GM21786 (cell line): ENCODE data around the gene SERPINF2.
"Not testable (repeated sequence)": the region's sequence is repeated elsewhere in the genome, so short reads cannot be mapped to it uniquely, and the experiment has no call there.

Experiments
- ATAC-seq: cut with Tn5 transposase; IDR thresholded peaks from one replicate; pipeline ENCODE4 v1.9.1; 2021; ENCODE audit not compliant: unreplicated experiment

SERPINF2 gene

GRCh38 chr17:1762233-1762900 is 19.7 kb downstream of the SERPINF2 start:
- ATAC-seq, result no peak

- no peak for ATAC-seq
Observed at GRCh38 chr17:1762901-1763898, 20.5 kb downstream of the SERPINF2 start.

GRCh38 chr17:1764284-1764683 is 21.6 kb downstream of the SERPINF2 start:
- ATAC-seq, result no peak

- ATAC-seq, result not testable (repeated sequence)
Observed at GRCh38 chr17:1764705-1765104, 22.0 kb downstream of the SERPINF2 start.

- ATAC-seq, result no peak
Observed at GRCh38 chr17:1765576-1765975, 22.9 kb downstream of the SERPINF2 start.

GRCh38 chr17:1766382-1767135 is 23.9 kb downstream of the SERPINF2 start:
- no peak for ATAC-seq

- no peak for ATAC-seq
Observed at GRCh38 chr17:1767358-1767757, 24.7 kb downstream of the SERPINF2 start.

GRCh38 chr17:1769822-1770477 is 27.3 kb downstream of the SERPINF2 start:
- no peak for ATAC-seq

GRCh38 chr17:1773000-1773695 is 30.5 kb downstream of the SERPINF2 start:
- not testable (repeated sequence) for ATAC-seq

GRCh38 chr17:1773696-1774181 is 31.1 kb downstream of the SERPINF2 start:
- no peak for ATAC-seq

- no peak for ATAC-seq
Observed at GRCh38 chr17:1774390-1775176, 31.9 kb downstream of the SERPINF2 start.

- no peak for ATAC-seq
Observed at GRCh38 chr17:1776328-1776727, 33.7 kb downstream of the SERPINF2 start.

GRCh38 chr17:1776857-1777256 is 34.2 kb downstream of the SERPINF2 start:
- no peak for ATAC-seq

GRCh38 chr17:1779571-1780131 is 37.0 kb downstream of the SERPINF2 start:
- ATAC-seq, result no peak

GRCh38 chr17:1782171-1782567 is 39.5 kb downstream of the SERPINF2 start:
- no peak for ATAC-seq

GRCh38 chr17:1783271-1783670 is 40.6 kb downstream of the SERPINF2 start:
- no peak for ATAC-seq

GRCh38 chr17:1783834-1784611 is 41.4 kb downstream of the SERPINF2 start:
- ATAC-seq, result no peak

- ATAC-seq, result no peak
Observed at GRCh38 chr17:1785930-1786329, 43.3 kb downstream of the SERPINF2 start.
